Thyroid gland (tissue), 4 donors: ENCODE results near the gene CCND1. TPM values are rescaled to one million over a fixed set of nuclear protein-coding genes. Genes with fewer than 3 reads are reported as not detected.
"Not testable (repeated sequence)": the region's sequence is repeated elsewhere in the genome, so short reads cannot be mapped to it uniquely, and the experiment has no call there.

ENCODE experiments used
- DNase-seq, 2 donors: peaks; one replicate each; pipeline ENCODE4 v3.0.0-alpha.2; 2019
- H3K27ac ChIP-seq, 3 donors: fragments of 200-600 bp; sonication (generic); 1 replicate in 2 of 3; 2 replicates in 1 of 3; pipeline ENCODE4 v1.5.1; 2016 to 2019; ENCODE audit warnings: mild to moderate bottlenecking in 1 of 3, moderate library complexity in 1 of 3
- H3K27me3 ChIP-seq: fragments of 200-600 bp; sonication (generic); one replicate; pipeline ENCODE4 v1.5.1; 2019
- H3K36me3 ChIP-seq, 2 donors: fragments of 200-600 bp; sonication (generic); one replicate each; pipeline ENCODE4 v1.5.1; 2016 to 2019
- H3K4me1 ChIP-seq, 2 donors: fragments of 200-600 bp; sonication (generic); one replicate each; pipeline ENCODE4 v1.5.1; 2017 to 2019
- H3K4me3 ChIP-seq, 3 donors: fragments of 200-600 bp; sonication (generic); replicated peaks in 1 of 3; 1 replicate in 2 of 3; 2 replicates in 1 of 3; pipeline ENCODE4 v1.5.1; 2016; ENCODE audit warnings: mild to moderate bottlenecking in 1 of 3
- H3K9me3 ChIP-seq: fragments of 200-600 bp; sonication (generic); one replicate; pipeline ENCODE4 v1.5.1; 2017
- POLR2A ChIP-seq, 2 donors: fragments of 450-650 bp; IDR thresholded peaks; one replicate each; pipeline ENCODE4 v1.6.1; 2017; ENCODE audit warnings: antibody characterized with exemption in 2 of 2, mild to moderate bottlenecking in 2 of 2, moderate library complexity in 1 of 2
- WGBS, 2 donors: methylation state at CpG; one replicate each; pipeline ENCODE4 v1.1.5; 2017; 5-methylcytosine and 5-hydroxymethylcytosine counted together
- intact Hi-C: fragments of 100-400 bp; cut with DNase I; formaldehyde crosslinking; loops from one replicate; pipeline ENCODE4 v1.15.1; 2023
- total RNA-seq, 4 donors: library from RNA; depleted of rRNA; stranded (reverse); fragments of >200 nt; gene quantifications; one replicate each; pipeline ENCODE4 v1.2.3, GENCODE V29; 2016
- TF ChIP-seq, protein P1 (sequence below), 6 experiments: fragments of 200-600 bp in 3 of 6; fragments of 450-650 bp in 3 of 6; sonication (generic) in 3 of 6; IDR thresholded peaks; one replicate each; pipeline ENCODE4 v1.5.1; 2016 to 2019; ENCODE audit warnings: antibody characterized with exemption in 6 of 6, mild to moderate bottlenecking in 2 of 6, inconsistent platforms in 1 of 6, moderate library complexity in 1 of 6

Gene CCND1
- total RNA-seq, 4 donors from 2014 or later: 55.1 to 110 (median 94.6) TPM

DNA sequence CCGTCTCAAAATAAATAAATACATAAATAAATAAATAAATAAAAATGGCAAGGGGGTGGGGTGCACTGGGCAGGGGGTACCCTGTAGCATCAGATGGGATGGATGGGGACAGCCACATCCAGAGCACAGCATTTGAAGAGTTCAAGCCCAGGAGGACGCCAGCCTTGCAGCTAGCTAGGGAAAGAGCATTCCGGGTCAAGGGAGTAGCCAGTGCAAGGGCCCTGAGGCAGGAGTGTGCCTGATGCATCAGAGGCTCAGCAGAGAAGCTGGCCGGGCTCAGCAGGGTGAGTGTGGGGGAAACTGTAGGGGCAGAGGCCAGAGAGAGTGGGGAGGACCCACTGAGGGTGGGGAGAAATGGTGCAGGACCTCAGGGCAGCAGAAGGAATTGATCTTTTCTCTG is 23.7 kb upstream of the CCND1 start:
- no peaks in the 10 kb centered on the region for H3K27me3 ChIP-seq
- no peaks in the 10 kb centered on the region for H3K9me3 ChIP-seq
- DNase-seq: no peak
- H3K36me3 ChIP-seq: no peaks in the 10 kb centered on the region
- H3K27ac ChIP-seq: no peak overlapping the region
- H3K4me3 ChIP-seq: no peak overlapping the region
- no peaks in the 10 kb centered on the region for H3K4me1 ChIP-seq
- intact Hi-C loops: no loop called here
- WGBS, 2 donors: 87 to 89% methylated on average over 4 of the region's 4 CpGs
- TF ChIP-seq, protein P1, sequence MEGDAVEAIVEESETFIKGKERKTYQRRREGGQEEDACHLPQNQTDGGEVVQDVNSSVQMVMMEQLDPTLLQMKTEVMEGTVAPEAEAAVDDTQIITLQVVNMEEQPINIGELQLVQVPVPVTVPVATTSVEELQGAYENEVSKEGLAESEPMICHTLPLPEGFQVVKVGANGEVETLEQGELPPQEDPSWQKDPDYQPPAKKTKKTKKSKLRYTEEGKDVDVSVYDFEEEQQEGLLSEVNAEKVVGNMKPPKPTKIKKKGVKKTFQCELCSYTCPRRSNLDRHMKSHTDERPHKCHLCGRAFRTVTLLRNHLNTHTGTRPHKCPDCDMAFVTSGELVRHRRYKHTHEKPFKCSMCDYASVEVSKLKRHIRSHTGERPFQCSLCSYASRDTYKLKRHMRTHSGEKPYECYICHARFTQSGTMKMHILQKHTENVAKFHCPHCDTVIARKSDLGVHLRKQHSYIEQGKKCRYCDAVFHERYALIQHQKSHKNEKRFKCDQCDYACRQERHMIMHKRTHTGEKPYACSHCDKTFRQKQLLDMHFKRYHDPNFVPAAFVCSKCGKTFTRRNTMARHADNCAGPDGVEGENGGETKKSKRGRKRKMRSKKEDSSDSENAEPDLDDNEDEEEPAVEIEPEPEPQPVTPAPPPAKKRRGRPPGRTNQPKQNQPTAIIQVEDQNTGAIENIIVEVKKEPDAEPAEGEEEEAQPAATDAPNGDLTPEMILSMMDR (IDR thresholded peaks at IDR 0.05): no peak
- no peak for TF ChIP-seq POLR2A (IDR thresholded peaks at IDR 0.05)

DNA sequence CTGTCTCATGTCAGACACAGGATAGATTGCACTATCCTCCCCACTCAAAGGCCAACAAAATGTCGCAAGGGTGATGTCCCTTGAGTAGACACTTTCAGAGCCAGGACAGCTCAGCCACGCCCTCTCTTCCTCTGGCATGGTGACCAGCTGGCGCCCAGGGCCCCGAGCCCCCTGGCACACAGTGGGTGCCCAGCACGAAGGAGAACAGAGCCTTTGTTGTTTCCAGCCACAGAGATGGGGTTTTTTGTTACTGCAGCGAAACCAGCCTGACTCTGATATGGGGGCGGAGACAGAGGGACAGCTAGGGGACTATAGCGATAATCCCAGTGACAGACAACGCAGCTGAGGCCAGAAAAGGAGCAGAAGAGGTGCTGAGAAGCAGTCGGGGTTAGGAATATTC is 23.3 kb upstream of the CCND1 start:
- TF ChIP-seq POLR2A (IDR thresholded peaks at IDR 0.05): no peak
- TF ChIP-seq, protein P1 (IDR thresholded peaks at IDR 0.05): no peak
- Histone ChIP-seq H3K27ac (no peak overlapping the region), H3K27me3 (no peaks in the 10 kb centered on the region), H3K9me3 (no peaks in the 10 kb centered on the region), H3K36me3 (no peaks in the 10 kb centered on the region), H3K4me1 (no peaks in the 10 kb centered on the region), H3K4me3 (no peak overlapping the region)
- WGBS, 2 donors: 89 to 93% methylated on average over 10 of the region's 10 CpGs
- intact Hi-C loops: no loop called here
- no peak for DNase-seq

DNA sequence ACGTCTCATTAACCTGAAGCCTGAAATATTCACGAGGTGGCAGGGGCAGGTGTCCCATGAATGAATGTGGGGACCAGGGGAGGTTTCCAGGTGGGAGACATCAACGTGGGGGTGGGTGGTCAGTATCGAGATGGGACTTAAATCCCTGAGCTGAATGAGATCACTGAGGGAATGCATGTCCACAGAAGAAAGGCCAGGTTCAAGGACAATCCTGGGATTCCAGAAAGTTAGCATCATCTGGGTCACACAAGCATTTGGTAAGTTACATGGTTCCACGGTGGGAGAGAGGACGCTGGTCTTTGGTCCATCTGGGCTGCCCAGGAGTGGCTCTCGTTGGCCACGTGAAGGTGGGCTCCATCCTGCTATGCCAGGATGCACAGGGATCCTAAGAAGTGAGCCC is 22.7 kb upstream of the CCND1 start:
- intact Hi-C loops: no loop called here
- no peak for DNase-seq
- TF ChIP-seq, protein P1 (IDR thresholded peaks at IDR 0.05): no peak
- TF ChIP-seq POLR2A (IDR thresholded peaks at IDR 0.05): no peak
- H3K27me3 ChIP-seq: no peaks in the 10 kb centered on the region
- H3K9me3 ChIP-seq: no peaks in the 10 kb centered on the region
- no peak overlapping the region for H3K27ac ChIP-seq
- no peak overlapping the region for H3K4me3 ChIP-seq
- no peaks in the 10 kb centered on the region for H3K36me3 ChIP-seq
- no peaks in the 10 kb centered on the region for H3K4me1 ChIP-seq
- WGBS, 2 donors: 89 to 96% methylated on average over 8 of the region's 8 CpGs

DNA sequence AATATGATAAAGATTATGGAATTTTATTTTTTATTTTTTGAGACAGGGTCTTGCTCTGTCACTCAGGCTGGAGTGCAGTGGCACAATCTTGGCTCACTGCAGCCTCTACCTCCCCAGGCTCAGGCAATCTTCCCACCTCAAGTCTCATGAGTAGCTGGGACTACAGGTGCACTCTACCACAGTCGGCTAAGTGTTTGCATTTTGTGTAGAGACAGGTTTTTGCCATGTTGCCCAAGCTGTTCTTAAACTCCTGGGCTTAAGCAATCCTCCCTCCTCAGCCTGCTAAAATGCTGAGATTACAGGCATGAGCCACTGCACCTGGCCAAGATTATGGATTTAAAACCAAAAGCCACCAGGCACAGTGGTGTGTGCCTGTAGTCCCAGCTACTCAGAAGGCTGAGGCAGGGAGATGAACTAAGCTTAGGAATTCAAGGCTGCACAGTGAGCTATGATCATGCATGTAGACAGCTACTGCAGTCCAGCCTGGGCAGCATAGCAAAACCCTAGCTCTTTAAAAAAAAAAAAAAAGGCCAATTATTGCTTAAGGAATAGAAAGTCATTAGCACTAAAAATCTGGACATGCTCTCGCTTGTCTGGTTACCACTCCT is 20.2 kb upstream of the CCND1 start:
- Histone ChIP-seq H3K9me3 (no peaks in the 10 kb centered on the region), H3K27ac (no peak overlapping the region), H3K27me3 (no peaks in the 10 kb centered on the region), H3K36me3 (no peaks in the 10 kb centered on the region), H3K4me1 (no peaks in the 10 kb centered on the region), H3K4me3 (no peak overlapping the region)
- WGBS, 2 donors: 64 to 67% methylated on average over 2 of the region's 2 CpGs
- DNase-seq: no peak
- TF ChIP-seq, protein P1 (IDR thresholded peaks at IDR 0.05): no peak
- no peak for TF ChIP-seq POLR2A (IDR thresholded peaks at IDR 0.05)
- intact Hi-C loops: no loop called here

DNA sequence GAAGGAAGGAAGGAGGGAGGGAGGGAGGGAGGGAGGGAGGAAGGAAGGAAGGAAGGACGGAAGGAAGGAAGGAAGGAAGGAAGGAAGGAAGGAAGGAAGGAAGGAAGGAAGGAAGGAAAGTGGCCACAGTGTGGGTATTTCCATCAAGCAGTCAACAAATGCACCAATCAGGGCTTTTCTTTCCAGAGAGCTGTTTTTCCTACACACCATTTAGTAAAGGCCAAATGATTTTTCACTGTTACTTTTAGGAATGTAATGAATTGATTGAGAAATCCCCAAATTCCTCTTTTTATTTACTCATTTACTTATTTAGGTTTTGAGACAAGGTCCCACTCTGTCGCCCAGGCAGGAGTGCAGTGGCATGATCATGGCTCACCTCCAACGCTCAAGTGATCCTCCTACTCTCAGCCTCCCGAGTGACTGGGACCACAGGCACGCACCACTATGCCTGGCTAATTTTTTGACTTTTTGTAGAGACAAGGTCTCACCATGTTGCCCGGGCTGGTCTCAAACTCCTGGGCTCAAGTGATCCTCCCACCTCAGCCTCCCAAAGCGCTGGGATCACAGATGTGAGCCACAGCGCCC is 18.8 kb upstream of the CCND1 start:
- WGBS, 2 donors: 65 to 68% methylated on average over 8 of the region's 8 CpGs
- H3K36me3 ChIP-seq, H3K9me3 ChIP-seq, H3K4me3 ChIP-seq, H3K27ac ChIP-seq, intact Hi-C loops, H3K4me1 ChIP-seq, H3K27me3 ChIP-seq, DNase-seq: not testable (repeated sequence)
